ENCODE data around the gene STK32A. TPM values are rescaled to one million over a fixed set of nuclear protein-coding genes. Genes with fewer than 3 reads are reported as not detected.

Gene STK32A
- total RNA-seq, 2 donors from 2014 or later, result 0.64 to 12.9 TPM

- H3K27me3 ChIP-seq (replicated peaks; ENCODE audit: insufficient read depth), result peaks cover 3% of the 10 kb centered on the region
- no peak overlapping the region for H3K27ac ChIP-seq
- no peak for TF ChIP-seq CTCF (IDR thresholded peaks at IDR 0.05)
- no peak for TF ChIP-seq POLR2AphosphoS5 (IDR thresholded peaks at IDR 0.05)
- no peak for TF ChIP-seq POLR2A (IDR thresholded peaks at IDR 0.05)
- no peaks in the 10 kb centered on the region for H3K4me1 ChIP-seq (replicated peaks)
- H3K4me3 ChIP-seq, result no peak overlapping the region
- WGBS, result 91% methylated on average over 1 of the region's 1 CpG
- no peaks in the 10 kb centered on the region for H3K36me3 ChIP-seq
- DNase-seq (ENCODE audit: low spot score), result no peak
- intact Hi-C loops (cut with DNase I), result no loop called here
- H3K9me3 ChIP-seq, result no peaks in the 10 kb centered on the region
Observed at GRCh38 chr5:147372191-147372590, 137.4 kb downstream of the STK32A start.

GRCh38 chr5:147373328-147373727 lies 138.5 kb downstream of the STK32A start:
- H3K4me3 ChIP-seq, result no peak overlapping the region
- H3K27me3 ChIP-seq (replicated peaks; ENCODE audit: insufficient read depth), result peaks cover 3% of the 10 kb centered on the region
- WGBS, result 81% methylated on average over 3 of the region's 3 CpGs
- no peak for TF ChIP-seq POLR2AphosphoS5 (IDR thresholded peaks at IDR 0.05)
- TF ChIP-seq CTCF (IDR thresholded peaks at IDR 0.05), result no peak
- TF ChIP-seq POLR2A (IDR thresholded peaks at IDR 0.05), result no peak
- H3K36me3 ChIP-seq, result no peaks in the 10 kb centered on the region
- H3K4me1 ChIP-seq (replicated peaks), result no peaks in the 10 kb centered on the region
- H3K27ac ChIP-seq, result no peak overlapping the region
- H3K9me3 ChIP-seq, result no peaks in the 10 kb centered on the region
- DNase-seq (ENCODE audit: low spot score), result no peak
- intact Hi-C loops (cut with DNase I), result no loop called here

DNA sequence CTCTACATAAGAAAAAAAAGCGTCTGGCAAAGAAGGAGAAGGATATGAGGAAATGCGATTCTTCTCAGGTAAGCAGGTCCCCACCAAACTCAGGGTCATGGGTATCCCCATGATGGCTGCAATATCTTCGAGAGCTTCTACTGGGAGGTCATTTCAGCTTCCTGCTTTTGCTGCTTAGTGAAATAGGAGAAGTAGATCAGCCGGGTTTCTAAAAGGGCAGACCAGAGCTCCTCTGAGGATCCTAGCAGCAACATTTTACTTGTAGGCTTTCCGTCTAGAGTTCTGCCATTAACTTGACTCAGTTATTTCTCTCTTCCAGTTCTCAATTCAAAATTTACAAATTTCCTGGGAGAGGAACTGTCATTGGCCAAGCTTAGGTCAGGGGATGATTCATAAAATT lies 140.3 kb downstream of the STK32A start:
- 86% methylated on average over 5 of the region's 5 CpGs for WGBS
- intact Hi-C loops (cut with DNase I), result no loop called here

DNA sequence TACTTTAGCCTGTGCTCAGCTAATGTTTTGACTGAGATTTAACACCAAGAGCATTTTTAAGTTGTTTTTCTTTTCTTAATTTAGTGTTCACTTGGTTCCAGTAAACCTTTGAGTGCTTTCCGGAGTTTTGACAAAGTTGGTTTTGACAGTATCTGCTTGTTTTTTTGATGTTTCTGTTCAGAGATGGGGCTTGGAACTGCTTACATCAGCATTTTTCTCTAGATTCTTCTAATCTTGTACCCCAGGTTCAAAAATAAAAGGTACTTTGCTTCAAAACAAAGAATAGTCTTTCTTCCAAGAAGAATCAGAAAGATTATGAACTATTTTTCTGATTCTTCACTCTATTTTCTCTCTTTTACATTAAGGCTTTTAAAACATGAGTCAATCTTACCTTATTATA lies 142.9 kb downstream of the STK32A start:
- Histone ChIP-seq H3K27me3 (replicated peaks; ENCODE audit: insufficient read depth) (no peaks in the 10 kb centered on the region), H3K9me3 (no peaks in the 10 kb centered on the region), H3K4me3 (no peak overlapping the region), H3K27ac (no peak overlapping the region), H3K4me1 (replicated peaks) (no peaks in the 10 kb centered on the region), H3K36me3 (no peaks in the 10 kb centered on the region)
- WGBS, result 89% methylated on average over 1 of the region's 1 CpG
- no peak for DNase-seq (ENCODE audit: low spot score)
- intact Hi-C loops (cut with DNase I), result no loop called here
- TF ChIP-seq POLR2A (IDR thresholded peaks at IDR 0.05) (no peak), POLR2AphosphoS5 (IDR thresholded peaks at IDR 0.05) (no peak), CTCF (IDR thresholded peaks at IDR 0.05) (no peak)

More for the DNA sequence above, 140.3 kb downstream of the STK32A start:
- no peaks in the 10 kb centered on the region for H3K9me3 ChIP-seq
- TF ChIP-seq POLR2AphosphoS5 (IDR thresholded peaks at IDR 0.05), result no peak
- TF ChIP-seq POLR2A (IDR thresholded peaks at IDR 0.05), result no peak
- TF ChIP-seq CTCF (IDR thresholded peaks at IDR 0.05), result no peak
- DNase-seq (ENCODE audit: low spot score), result no peak
- no peaks in the 10 kb centered on the region for H3K4me1 ChIP-seq (replicated peaks)
- H3K4me3 ChIP-seq, result no peak overlapping the region
- H3K36me3 ChIP-seq, result no peaks in the 10 kb centered on the region
- no peaks in the 10 kb centered on the region for H3K27me3 ChIP-seq (replicated peaks; ENCODE audit: insufficient read depth)
- H3K27ac ChIP-seq, result no peak overlapping the region

DNA sequence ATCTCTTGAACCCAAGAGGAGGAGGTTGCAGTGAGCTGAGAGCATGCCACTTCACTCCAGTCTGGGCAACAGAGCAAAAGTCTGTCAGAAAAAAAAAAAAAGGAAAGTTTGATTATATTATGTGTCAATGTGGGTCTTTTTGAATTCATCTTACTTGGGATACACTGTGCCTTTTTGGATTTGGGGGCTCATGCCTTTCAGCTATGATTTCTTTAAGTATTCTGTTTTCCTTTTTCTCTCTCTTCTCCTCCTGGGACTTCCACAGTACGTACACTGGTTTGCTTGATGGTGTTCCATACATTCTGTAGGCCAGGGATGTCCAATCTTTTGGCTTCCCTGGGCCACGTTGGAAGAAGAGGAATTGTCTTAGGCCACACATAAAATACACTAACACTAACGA lies 146.7 kb downstream of the STK32A start:
- H3K9me3 ChIP-seq, result no peaks in the 10 kb centered on the region
- no peak overlapping the region for H3K4me3 ChIP-seq
- intact Hi-C loops (cut with DNase I), result no loop called here
- no peak for DNase-seq (ENCODE audit: low spot score)
- no peaks in the 10 kb centered on the region for H3K27me3 ChIP-seq (replicated peaks; ENCODE audit: insufficient read depth)
- no peaks in the 10 kb centered on the region for H3K36me3 ChIP-seq
- H3K27ac ChIP-seq, result no peak overlapping the region
- TF ChIP-seq POLR2A (IDR thresholded peaks at IDR 0.05) (no peak), CTCF (IDR thresholded peaks at IDR 0.05) (no peak), POLR2AphosphoS5 (IDR thresholded peaks at IDR 0.05) (no peak)
- no peaks in the 10 kb centered on the region for H3K4me1 ChIP-seq (replicated peaks)
- WGBS, result 91% methylated on average over 3 of the region's 3 CpGs
